NCI-H2029 treated with DMSO at 0.1 percent for 48 hours (cell line): Measurements from ENCODE around the gene SEC23IP.
"Not testable (repeated sequence)": the region's sequence is repeated elsewhere in the genome, so short reads cannot be mapped to it uniquely, and the experiment has no call there.

Experiments used
- DNase-seq: peaks from one replicate; lab custom pipeline; 2025; lab: John Stamatoyannopoulos, UW

SEC23IP gene

DNA sequence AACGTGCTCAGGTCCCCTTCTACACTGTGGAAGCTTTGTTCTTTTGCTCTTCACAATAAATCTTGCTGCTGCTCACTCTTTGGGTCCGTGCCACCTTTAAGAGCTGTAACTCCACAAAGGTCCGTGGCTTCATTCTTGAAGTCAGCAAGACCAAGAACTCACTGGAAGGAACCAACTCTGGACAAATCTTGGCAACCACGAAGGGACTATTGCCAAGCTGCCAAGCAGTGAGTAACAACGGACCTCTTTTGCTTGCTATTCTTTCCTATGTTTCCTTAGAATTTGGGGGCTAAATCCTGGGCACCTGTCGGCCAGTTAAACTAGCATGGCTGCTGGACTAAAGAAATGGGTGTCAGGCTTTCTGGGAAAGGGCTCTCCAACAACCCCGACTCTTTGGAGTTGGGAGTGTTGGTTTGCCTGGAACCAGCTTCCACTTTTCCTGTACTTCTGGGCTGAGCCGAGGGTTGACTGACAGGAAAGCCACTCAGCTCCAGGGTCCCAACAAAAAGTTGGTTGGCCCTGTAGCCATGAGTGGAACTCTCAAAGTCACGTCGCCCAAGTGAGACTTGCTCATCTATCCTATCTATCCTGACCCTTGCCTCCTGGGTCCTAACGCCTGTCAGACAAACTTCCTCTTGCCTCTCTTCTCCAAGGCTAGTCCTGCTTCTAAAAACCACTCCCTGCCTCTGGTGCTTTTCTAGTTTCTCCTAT is 8.5 kb upstream of the SEC23IP start:
- DNase-seq: not testable (repeated sequence)

DNA sequence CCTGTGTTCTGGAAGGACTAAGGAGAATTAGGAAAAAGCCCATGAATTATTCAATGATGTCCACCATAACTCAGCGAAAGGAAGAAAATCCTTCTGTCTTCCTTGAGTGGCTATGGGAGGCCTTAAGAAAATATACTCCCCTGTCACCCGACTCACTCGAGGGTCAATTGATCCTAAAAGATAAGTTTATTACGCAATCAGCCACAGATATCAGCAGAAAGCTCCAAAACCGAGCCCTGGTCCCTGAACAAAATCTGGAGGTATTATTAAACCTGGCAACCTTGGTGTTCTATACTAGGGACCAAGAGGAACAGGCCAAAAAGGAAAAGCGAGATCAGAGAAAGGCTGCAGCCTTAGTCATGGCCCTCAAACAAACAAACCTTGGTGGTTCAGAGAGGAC is 6.5 kb upstream of the SEC23IP start:
- not testable (repeated sequence) for DNase-seq

GRCh38 chr10:119888715-119889114 is 3.8 kb upstream of the SEC23IP start:
- not testable (repeated sequence) for DNase-seq

DNA sequence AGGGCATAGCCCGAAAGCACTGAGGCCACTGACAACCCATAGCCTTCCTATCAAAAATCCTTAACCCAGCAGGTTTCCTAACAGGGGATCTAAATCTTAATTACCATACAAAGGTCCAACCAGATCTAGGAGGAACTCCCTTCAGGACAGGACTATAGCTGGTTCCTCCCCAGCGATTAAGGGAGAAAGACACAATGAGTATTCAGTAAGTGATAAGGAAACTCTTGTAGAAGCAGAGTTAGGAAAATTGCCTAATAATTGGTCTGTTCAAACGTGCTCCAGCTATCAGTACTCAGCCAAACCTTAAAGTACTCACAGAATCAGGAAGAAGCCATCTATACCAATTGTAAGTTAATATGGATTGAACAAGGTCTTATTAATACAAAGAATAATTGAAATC is 3.3 kb upstream of the SEC23IP start:
- not testable (repeated sequence) for DNase-seq

- DNase-seq: not testable (repeated sequence)
Measured at GRCh38 chr10:119890307-119890706, 2.2 kb upstream of the SEC23IP start.

DNA sequence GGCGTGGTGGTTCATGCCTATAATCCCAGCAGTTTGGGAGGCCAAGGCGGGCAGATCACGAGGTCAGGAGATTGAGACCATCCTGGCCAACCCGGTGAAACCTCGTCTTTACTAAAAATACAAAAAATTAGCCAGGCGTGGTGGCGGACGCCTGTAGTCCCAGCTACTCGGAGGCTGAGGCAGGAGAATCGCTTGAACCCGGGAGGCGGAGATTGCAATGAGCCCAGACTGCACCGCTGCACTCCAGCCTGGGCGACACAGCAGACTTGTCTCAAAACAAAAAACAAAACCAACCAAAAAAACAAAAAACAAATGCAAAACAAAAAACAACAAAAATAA is 712 bp upstream of the SEC23IP start:
- not testable (repeated sequence) for DNase-seq

GRCh38 chr10:119893074-119893473 is 544 bp downstream of the SEC23IP start:
- no peak for DNase-seq

- no peak for DNase-seq
Measured at GRCh38 chr10:119893845-119894427, 1.4 kb downstream of the SEC23IP start.

DNA sequence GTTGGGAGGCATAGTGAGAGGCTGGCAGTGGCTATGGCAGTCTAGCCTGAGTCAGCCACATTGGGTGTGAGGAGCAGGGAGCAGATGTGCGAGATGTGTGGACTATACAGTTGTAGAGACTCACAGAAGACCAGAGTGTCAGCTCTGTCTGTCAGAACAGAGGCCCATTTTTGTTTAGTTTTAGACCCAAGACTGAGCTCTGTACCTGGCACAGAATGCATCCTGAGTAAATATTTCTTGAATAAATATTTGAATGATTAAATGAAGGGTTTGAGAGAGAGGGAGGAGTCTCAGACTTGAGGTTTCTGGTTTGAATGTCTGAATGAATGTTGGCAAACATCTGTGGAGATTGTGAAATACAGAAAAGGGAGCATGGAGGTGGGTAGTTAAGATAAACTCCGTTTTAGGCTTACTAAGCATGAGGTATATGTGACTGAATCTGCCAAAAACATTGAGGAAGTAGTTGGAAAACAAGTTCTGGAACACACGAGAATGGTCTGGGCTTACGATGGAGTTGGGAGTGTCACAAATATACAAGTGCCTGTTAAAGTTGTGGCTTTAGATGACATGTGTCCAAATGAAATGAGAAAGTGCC is 3.6 kb downstream of the SEC23IP start:
- DNase-seq: peak; percentile 6

DNA sequence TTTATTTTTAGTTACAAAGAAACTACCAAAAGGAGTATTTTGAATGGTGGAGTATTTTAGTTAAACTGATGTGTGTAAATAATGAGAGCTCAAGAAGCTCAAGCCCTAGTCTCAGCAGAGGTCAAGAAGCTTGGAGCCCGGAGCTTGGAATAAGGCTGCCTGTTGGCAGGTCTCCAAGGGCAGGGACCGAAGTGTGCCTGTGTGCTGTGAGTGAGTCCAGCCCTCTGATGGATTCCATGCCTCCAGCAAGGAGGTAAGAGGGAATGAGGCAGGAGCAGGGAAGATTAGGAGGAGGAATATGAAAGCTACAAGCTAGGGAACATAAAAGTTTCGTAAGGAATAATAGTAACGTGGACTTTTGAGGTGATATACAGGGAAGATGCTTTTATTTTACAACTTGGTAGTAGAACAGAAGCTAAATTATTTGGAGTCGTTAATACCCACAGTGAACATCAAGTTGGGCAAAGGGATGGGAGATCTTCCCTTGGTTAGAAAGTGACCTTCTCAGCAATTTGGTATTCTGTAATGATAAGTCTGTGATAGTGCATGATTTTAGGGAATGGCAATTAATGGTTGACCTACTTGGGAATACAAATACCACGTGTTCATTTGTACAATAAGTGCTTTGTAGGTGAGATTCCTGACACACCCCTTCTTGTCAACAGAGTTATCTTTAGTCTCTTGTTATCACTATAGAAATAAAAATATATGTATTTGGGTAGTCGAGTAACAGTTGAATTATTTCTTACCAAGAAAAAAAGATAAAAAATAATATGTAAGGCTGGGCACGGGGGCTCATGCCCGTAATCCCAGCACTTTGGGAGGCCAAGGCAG is 4.6 kb downstream of the SEC23IP start:
- DNase-seq: no peak

DNA sequence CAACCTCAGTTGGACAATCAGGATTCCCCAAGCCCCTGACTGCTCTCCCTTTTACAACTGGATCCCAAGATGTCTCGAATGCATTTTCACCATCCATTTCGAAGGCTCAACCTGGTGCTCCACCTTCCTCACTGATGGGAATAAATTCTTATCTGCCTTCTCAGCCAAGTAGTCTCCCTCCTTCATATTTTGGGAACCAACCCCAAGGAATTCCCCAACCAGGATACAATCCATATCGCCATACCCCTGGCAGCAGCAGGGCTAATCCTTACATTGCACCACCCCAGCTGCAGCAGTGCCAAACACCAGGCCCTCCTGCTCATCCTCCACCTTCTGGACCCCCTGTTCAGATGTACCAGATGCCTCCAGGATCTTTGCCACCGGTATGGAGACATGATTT is 6.0 kb downstream of the SEC23IP start:
- no peak for DNase-seq

DNA sequence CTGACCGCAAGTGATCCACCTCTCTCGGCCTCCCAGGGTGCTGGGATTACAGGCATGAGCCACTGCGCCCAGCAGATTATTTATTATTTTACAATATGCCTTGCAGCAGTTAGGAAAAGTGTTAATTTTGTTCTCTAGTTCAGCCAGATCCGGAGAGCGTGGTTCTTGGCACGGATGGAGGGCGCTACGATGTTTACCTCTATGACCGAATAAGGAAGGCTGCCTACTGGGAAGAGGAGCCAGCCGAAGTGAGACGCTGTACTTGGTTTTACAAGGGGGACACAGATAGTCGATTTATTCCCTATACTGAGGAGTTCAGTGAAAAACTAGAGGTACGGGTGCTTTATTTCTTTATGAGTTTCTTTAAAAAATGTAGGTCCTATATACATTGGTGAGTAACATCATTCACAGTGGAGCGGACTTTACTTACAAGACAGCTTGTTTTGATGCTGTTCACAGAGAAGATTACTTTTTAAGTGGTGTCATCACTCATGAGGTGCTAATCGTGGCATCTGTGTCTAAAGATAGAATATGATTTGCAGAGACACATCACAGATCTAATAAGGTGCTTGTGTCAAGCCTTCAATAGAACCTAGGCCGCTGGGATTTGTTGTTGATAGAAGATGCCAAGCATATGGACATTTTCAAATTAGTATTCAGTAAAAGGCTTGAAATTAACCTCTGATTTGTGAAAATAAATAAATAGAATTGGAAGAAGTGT is 11.6 kb downstream of the SEC23IP start:
- no peak for DNase-seq

GRCh38 chr10:119907695-119908094 is 15.2 kb downstream of the SEC23IP start:
- DNase-seq: not testable (repeated sequence)

DNA sequence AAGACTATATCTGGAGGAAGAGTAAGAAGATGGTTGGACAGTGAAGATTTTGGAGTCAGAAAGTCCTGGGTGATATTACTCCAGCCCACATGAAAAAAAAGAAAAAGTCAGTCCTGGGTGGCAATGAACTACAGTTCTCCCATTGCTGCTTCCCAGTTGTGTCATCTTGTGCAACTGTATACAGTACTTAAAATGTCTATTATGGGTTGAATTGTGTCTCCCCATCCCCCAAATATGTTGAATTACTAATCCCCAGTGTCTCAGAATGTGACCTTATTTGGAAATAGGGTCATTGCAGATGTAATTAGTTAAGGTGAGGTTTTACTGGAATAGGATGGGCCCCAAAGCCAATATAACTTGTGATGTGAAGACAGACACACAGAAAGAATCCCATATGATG is 15.6 kb downstream of the SEC23IP start:
- no peak for DNase-seq

GRCh38 chr10:119910689-119911088 is 18.2 kb downstream of the SEC23IP start:
- DNase-seq: no peak

- no peak for DNase-seq
Measured at GRCh38 chr10:119917777-119918176, 25.2 kb downstream of the SEC23IP start.

DNA sequence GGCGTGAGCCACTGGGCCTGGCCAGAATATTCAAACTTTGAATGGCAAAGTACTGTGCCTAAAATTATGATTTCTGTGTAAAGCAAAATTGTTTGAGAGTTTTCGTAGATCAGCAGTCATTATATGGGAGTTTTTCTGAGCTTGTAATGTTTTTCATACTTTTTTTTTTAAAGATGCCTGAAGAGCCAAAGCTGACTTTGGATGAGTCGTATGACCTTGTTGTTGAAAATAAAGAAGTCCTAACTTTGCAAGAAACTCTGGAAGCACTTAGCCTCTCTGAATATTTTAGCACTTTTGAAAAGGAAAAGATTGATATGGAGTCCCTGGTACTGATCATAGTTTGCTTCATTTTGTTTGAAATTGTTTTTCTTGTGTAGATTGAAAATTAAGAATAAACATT is 26.7 kb downstream of the SEC23IP start:
- no peak for DNase-seq

- no peak for DNase-seq
Measured at GRCh38 chr10:119919826-119920225, 27.3 kb downstream of the SEC23IP start.

GRCh38 chr10:119928411-119928810 is 35.9 kb downstream of the SEC23IP start:
- DNase-seq: no peak

GRCh38 chr10:119931871-119932270 is 39.3 kb downstream of the SEC23IP start:
- no peak for DNase-seq

GRCh38 chr10:119932631-119933030 is 40.1 kb downstream of the SEC23IP start:
- no peak for DNase-seq

DNA sequence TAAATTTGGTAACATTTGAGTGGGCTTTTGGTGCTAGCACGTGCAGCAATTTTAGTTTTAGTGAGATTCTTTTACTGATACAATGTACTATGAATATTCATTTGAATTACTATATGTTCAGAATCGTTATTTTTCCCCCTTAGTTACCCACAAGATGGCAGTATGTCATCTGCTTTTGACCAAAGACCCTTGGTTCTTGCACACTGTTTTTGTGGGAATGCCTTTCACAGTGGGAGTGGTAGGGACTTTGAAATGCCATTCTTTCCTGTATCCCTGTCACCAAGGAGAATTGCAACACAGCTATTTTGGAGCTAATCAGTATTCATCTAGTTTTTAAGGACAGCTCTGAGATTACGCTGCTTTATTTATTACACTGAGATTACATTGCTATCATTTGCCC is 40.6 kb downstream of the SEC23IP start:
- DNase-seq: no peak
